ENCODE results near the gene KIAA1549.

GRCh38 chr7:138843632-138844580 lies 137.3 kb downstream of the KIAA1549 start:
- TF ChIP-seq CTCF (IDR thresholded peaks at IDR 0.05; ENCODE audit: low read depth, low read length) (no peak), EZH2phosphoT487 (IDR thresholded peaks at IDR 0.05; ENCODE audit: low read depth) (no peak)

Data from OCI-LY3 (cell line).